ENCODE data around the gene EYS. TPM values are rescaled to one million over a fixed set of nuclear protein-coding genes. Genes with fewer than 3 reads are reported as not detected.
"Not testable (repeated sequence)": the region's sequence is repeated elsewhere in the genome, so short reads cannot be mapped to it uniquely, and the experiment has no call there.

Gene EYS
- total RNA-seq, 2 experiments from 2014 or later, result not detected

GRCh38 chr6:63757826-63758225 lies 1949.2 kb downstream of the EYS start:
- Mint-ChIP-seq H3K4me3 (no peak overlapping the region), H3K27ac (no peak overlapping the region), H3K36me3 (ENCODE audit: low read depth) (peaks cover 10% of the 10 kb centered on the region), H3K27me3 (ENCODE audit: low read depth) (no peaks in the 10 kb centered on the region), H3K4me1 (ENCODE audit: low read depth) (no peaks in the 10 kb centered on the region), H3K9me3 (peaks cover 12% of the 10 kb centered on the region)
- CTCF ChIA-PET, result interaction anchor here (2.5 kb wide), 1 partner anchor 159 kb away, joined by 8 read pairs; no protein-coding TSS in a partner anchor
- intact Hi-C loops (cut with micrococcal nuclease), result no loop called here
- no peak for DNase-seq

GRCh38 chr6:63757275-63757674 lies 1949.8 kb downstream of the EYS start:
- DNase-seq; H3K4me3 Mint-ChIP-seq; H3K27ac Mint-ChIP-seq; intact Hi-C loops (cut with micrococcal nuclease); CTCF ChIA-PET; H3K4me1 Mint-ChIP-seq (ENCODE audit: low read depth); H3K27me3 Mint-ChIP-seq (ENCODE audit: low read depth): not testable (repeated sequence)
- peaks cover 12% of the 10 kb centered on the region for H3K9me3 Mint-ChIP-seq
- peaks cover 10% of the 10 kb centered on the region for H3K36me3 Mint-ChIP-seq (ENCODE audit: low read depth)

GRCh38 chr6:63750400-63750799 lies 1956.6 kb downstream of the EYS start:
- H3K27ac Mint-ChIP-seq, result no peak overlapping the region
- intact Hi-C loops (cut with micrococcal nuclease), result no loop called here
- no peaks in the 10 kb centered on the region for H3K27me3 Mint-ChIP-seq (ENCODE audit: low read depth)
- H3K9me3 Mint-ChIP-seq, result peaks cover 5% of the 10 kb centered on the region
- peaks cover 7% of the 10 kb centered on the region for H3K36me3 Mint-ChIP-seq (ENCODE audit: low read depth)
- no peak overlapping the region for H3K4me3 Mint-ChIP-seq
- no peak for DNase-seq
- CTCF ChIA-PET, result interaction anchor here (1.1 kb wide), 2 partner anchors 12 to 14 kb away, joined by 3 to 5 read pairs; no protein-coding TSS in a partner anchor
- H3K4me1 Mint-ChIP-seq (ENCODE audit: low read depth), result no peaks in the 10 kb centered on the region

DNA sequence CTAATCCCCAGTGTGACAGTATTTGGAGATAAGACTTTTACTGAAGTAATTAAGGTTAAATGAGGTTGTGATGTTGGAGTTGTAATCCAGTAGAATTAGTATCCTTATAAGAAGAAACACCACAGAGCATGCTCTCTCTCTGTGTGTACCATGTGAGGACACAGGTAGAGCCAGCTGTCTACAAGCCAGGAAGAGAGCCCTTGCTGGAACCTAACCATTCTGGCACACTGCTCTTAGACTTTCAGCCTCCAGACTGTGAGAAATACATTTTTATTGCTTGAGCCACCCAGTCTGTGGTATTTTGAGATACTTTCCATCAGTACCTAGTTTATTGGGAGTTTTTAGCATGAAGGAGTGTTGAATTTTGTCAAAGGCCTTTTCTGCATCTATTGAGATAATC lies 1961.2 kb downstream of the EYS start:
- Mint-ChIP-seq H3K36me3 (ENCODE audit: low read depth) (peaks cover 5% of the 10 kb centered on the region), H3K27me3 (ENCODE audit: low read depth) (no peaks in the 10 kb centered on the region), H3K4me3 (no peak overlapping the region), H3K9me3 (peaks cover 5% of the 10 kb centered on the region), H3K4me1 (ENCODE audit: low read depth) (no peaks in the 10 kb centered on the region), H3K27ac (no peak overlapping the region)
- CTCF ChIA-PET, result no interaction called here
- intact Hi-C loops (cut with micrococcal nuclease), result no loop called here
- no peak for DNase-seq

GRCh38 chr6:63744810-63745209 lies 1962.2 kb downstream of the EYS start:
- intact Hi-C loops (cut with micrococcal nuclease), result no loop called here
- Mint-ChIP-seq H3K36me3 (ENCODE audit: low read depth) (peaks cover 6% of the 10 kb centered on the region), H3K9me3 (peaks cover 8% of the 10 kb centered on the region), H3K27ac (no peak overlapping the region), H3K4me1 (ENCODE audit: low read depth) (no peaks in the 10 kb centered on the region), H3K4me3 (no peak overlapping the region), H3K27me3 (ENCODE audit: low read depth) (no peaks in the 10 kb centered on the region)
- DNase-seq, result no peak
- CTCF ChIA-PET, result no interaction called here

DNA sequence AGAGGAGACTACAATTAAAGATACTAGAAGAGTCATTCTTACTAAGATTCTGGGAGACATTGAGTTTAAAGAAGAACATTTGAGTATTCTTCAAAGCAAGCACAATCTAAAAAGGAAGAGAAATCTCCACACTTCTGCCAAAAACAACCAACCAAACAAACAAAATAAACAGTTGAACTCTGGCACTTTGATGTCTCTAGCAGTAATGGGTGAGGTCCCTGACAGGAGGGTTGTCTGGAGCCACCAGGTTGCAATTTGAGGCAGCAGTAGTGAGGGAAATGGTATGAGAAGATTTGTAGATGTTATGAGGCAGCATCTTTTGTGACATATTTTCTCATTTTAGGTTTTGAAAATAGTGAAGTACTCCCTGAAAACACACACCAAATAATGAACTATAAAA lies 1963.3 kb downstream of the EYS start:
- Mint-ChIP-seq H3K36me3 (ENCODE audit: low read depth) (peaks cover 6% of the 10 kb centered on the region), H3K4me1 (ENCODE audit: low read depth) (no peaks in the 10 kb centered on the region), H3K27me3 (ENCODE audit: low read depth) (no peaks in the 10 kb centered on the region), H3K9me3 (peaks cover 8% of the 10 kb centered on the region), H3K4me3 (no peak overlapping the region), H3K27ac (no peak overlapping the region)
- DNase-seq, result no peak
- intact Hi-C loops (cut with micrococcal nuclease), result no loop called here
- CTCF ChIA-PET, result no interaction called here

DNA sequence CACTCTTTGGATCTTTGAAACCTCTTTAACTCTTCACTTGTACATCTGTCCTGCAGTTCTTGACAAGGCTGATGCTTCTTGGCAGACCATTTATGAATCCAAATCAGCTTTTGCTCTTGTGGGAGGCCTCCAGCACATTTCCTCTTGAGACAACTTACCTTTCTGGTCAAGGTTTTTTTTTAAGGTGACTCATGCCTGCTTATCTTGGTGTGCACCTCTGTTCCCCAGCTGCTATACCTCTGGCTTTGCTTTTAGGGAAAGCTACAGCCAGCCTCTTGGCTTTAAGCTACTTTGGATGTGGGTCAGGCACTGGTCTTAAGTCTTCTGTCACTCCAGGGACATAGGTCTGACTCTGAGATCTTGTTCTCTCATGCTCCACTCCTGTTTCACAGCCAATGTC lies 1965.0 kb downstream of the EYS start:
- Mint-ChIP-seq H3K27ac (no peak overlapping the region), H3K4me1 (ENCODE audit: low read depth) (no peaks in the 10 kb centered on the region), H3K36me3 (ENCODE audit: low read depth) (peaks cover 6% of the 10 kb centered on the region), H3K9me3 (peaks cover 5% of the 10 kb centered on the region), H3K4me3 (no peak overlapping the region), H3K27me3 (ENCODE audit: low read depth) (no peaks in the 10 kb centered on the region)
- intact Hi-C loops (cut with micrococcal nuclease), result no loop called here
- DNase-seq, result no peak
- CTCF ChIA-PET, result interaction anchor here (0.6 kb wide), 1 partner anchor 33 kb away, joined by 3 read pairs; no protein-coding TSS in a partner anchor

DNA sequence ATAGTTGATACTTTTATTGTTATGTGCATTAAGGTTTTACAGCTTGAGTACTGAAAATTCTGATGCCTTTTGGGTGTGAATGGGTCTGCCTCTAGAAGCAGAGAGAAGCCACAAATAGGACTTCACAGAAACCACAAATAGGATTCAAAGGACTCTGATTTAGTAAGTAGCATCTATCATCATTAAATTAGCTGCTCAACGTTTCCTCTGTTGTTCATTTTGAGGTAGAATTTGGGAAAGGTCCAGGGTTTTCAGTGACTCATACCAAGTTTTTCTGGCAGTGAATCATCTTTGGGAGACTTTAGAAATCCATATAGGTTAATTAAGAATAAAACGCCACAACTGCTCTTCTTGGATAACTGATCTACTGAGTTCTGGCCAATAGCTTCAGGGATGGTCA lies 1966.3 kb downstream of the EYS start:
- intact Hi-C loops (cut with micrococcal nuclease), result no loop called here
- CTCF ChIA-PET, result no interaction called here
- DNase-seq, result no peak
- Mint-ChIP-seq H3K27ac (no peak overlapping the region), H3K4me3 (no peak overlapping the region), H3K4me1 (ENCODE audit: low read depth) (no peaks in the 10 kb centered on the region), H3K9me3 (peaks cover 3% of the 10 kb centered on the region), H3K27me3 (ENCODE audit: low read depth) (no peaks in the 10 kb centered on the region), H3K36me3 (ENCODE audit: low read depth) (peaks cover 5% of the 10 kb centered on the region)

DNA sequence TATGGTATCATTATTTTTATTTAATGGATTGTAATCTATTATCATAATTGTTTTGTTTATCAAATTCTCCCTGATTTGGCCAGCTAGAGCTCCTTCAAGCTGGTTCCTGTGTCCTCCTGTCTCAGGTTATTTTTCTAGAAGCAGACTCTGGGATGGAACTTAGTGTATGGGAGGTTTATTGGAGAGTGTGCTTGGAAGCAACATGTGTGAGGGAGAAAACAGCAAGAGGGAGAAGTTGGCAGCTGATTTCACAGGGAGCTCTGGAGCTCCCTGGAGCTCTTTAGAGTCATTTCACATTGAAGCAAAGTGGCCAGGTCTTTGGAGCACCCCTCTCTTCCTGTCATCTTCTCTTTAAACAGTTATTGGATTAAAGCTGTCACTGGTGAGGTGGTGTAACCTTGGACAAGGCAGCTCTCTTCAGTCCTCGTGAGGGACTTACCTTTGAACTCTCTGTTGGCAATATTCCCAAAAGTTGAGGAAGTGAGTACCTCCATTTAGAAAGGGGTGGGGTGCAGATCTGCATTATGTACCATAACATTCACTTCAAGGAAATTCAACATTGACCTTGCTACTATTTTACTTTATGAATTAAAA lies 1967.8 kb downstream of the EYS start:
- intact Hi-C loops (cut with micrococcal nuclease), result no loop called here

GRCh38 chr6:63738190-63738589 lies 1968.8 kb downstream of the EYS start:
- H3K9me3 Mint-ChIP-seq; H3K27me3 Mint-ChIP-seq (ENCODE audit: low read depth); H3K4me1 Mint-ChIP-seq (ENCODE audit: low read depth); H3K4me3 Mint-ChIP-seq; H3K36me3 Mint-ChIP-seq (ENCODE audit: low read depth); CTCF ChIA-PET; H3K27ac Mint-ChIP-seq; DNase-seq; intact Hi-C loops (cut with micrococcal nuclease): not testable (repeated sequence)

More for the DNA sequence above, 1967.8 kb downstream of the EYS start:
- H3K27me3 Mint-ChIP-seq (ENCODE audit: low read depth), result no peaks in the 10 kb centered on the region
- H3K27ac Mint-ChIP-seq, result no peak overlapping the region
- CTCF ChIA-PET, result no interaction called here
- peaks cover 5% of the 10 kb centered on the region for H3K9me3 Mint-ChIP-seq
- peaks cover 5% of the 10 kb centered on the region for H3K36me3 Mint-ChIP-seq (ENCODE audit: low read depth)
- no peak overlapping the region for H3K4me3 Mint-ChIP-seq
- H3K4me1 Mint-ChIP-seq (ENCODE audit: low read depth), result no peaks in the 10 kb centered on the region
- DNase-seq, result no peak

- Mint-ChIP-seq H3K4me1 (ENCODE audit: low read depth) (no peaks in the 10 kb centered on the region), H3K36me3 (ENCODE audit: low read depth) (peaks cover 4% of the 10 kb centered on the region), H3K4me3 (no peak overlapping the region), H3K27ac (no peak overlapping the region), H3K9me3 (peaks cover 2% of the 10 kb centered on the region), H3K27me3 (ENCODE audit: low read depth) (no peaks in the 10 kb centered on the region)
- CTCF ChIA-PET, result no interaction called here
- DNase-seq, result no peak
- intact Hi-C loops (cut with micrococcal nuclease), result no loop called here
These were observed 1972.1 kb downstream of the EYS start for GRCh38 chr6:63734923-63735322.

GRCh38 chr6:63732336-63732735 lies 1974.7 kb downstream of the EYS start:
- H3K9me3 Mint-ChIP-seq, result peaks cover 2% of the 10 kb centered on the region
- CTCF ChIA-PET, result interaction anchor here (0.6 kb wide), 2 partner anchors 26 to 118 kb away, joined by 3 read pairs; no protein-coding TSS in a partner anchor
- H3K27me3 Mint-ChIP-seq (ENCODE audit: low read depth), result no peaks in the 10 kb centered on the region
- no peaks in the 10 kb centered on the region for H3K36me3 Mint-ChIP-seq (ENCODE audit: low read depth)
- DNase-seq, result no peak
- no peak overlapping the region for H3K4me3 Mint-ChIP-seq
- H3K4me1 Mint-ChIP-seq (ENCODE audit: low read depth), result no peaks in the 10 kb centered on the region
- H3K27ac Mint-ChIP-seq, result no peak overlapping the region
- intact Hi-C loops (cut with micrococcal nuclease), result no loop called here

DNA sequence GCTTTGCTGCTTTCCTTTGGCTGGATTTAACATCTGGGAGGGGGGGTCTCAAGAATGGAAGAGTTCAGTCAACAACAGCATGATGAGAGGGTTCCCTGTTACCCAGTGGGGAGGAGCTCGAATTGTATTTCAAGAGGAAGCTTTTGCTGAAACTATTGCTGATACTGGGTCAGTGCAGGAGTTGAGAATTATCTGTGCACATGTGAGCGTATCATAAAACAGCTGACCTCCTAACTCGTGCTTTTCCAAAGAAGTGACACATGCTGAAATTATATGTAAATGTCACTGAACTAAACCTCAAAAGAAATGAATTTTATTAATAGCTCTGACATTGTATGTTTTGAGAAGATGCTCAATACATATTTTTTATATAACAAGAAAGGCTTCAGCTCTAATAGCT lies 1975.1 kb downstream of the EYS start:
- Mint-ChIP-seq H3K36me3 (ENCODE audit: low read depth) (no peaks in the 10 kb centered on the region), H3K9me3 (peaks cover 2% of the 10 kb centered on the region), H3K4me3 (no peak overlapping the region), H3K27me3 (ENCODE audit: low read depth) (no peaks in the 10 kb centered on the region), H3K4me1 (ENCODE audit: low read depth) (no peaks in the 10 kb centered on the region), H3K27ac (no peak overlapping the region)
- CTCF ChIA-PET, result interaction anchor here (0.6 to 1.6 kb wide), 3 partner anchors 27 to 134 kb away, joined by 3 to 4 read pairs (median 3); no protein-coding TSS in a partner anchor
- DNase-seq, result no peak
- intact Hi-C loops (cut with micrococcal nuclease), result no loop called here

Data from activated naive CD4-positive, alpha-beta T cell treated with anti-CD3 and anti-CD28 coated beads for 36 hours (primary cell).